ENCODE results near the gene LRATD1. TPM values are rescaled to one million over a fixed set of nuclear protein-coding genes. Genes with fewer than 3 reads are reported as not detected.

LRATD1 gene
- total RNA-seq, 2 donors from 2014 or later = 4.1 to 6.6 TPM

GRCh38 chr2:14602309-14602708 is 30.2 kb upstream of the LRATD1 start:
- H3K27ac ChIP-seq = no peak overlapping the region
- H3K4me1 ChIP-seq (ENCODE audit: control insufficient read depth in 1 of 2, low read depth in 2 of 2) = no peaks in the 10 kb centered on the region
- H3K27me3 ChIP-seq (replicated peaks; ENCODE audit: insufficient read depth) = no peaks in the 10 kb centered on the region
- no peaks in the 10 kb centered on the region for H3K36me3 ChIP-seq
- no peak overlapping the region for H3K4me3 ChIP-seq
- TF ChIP-seq, protein P1, sequence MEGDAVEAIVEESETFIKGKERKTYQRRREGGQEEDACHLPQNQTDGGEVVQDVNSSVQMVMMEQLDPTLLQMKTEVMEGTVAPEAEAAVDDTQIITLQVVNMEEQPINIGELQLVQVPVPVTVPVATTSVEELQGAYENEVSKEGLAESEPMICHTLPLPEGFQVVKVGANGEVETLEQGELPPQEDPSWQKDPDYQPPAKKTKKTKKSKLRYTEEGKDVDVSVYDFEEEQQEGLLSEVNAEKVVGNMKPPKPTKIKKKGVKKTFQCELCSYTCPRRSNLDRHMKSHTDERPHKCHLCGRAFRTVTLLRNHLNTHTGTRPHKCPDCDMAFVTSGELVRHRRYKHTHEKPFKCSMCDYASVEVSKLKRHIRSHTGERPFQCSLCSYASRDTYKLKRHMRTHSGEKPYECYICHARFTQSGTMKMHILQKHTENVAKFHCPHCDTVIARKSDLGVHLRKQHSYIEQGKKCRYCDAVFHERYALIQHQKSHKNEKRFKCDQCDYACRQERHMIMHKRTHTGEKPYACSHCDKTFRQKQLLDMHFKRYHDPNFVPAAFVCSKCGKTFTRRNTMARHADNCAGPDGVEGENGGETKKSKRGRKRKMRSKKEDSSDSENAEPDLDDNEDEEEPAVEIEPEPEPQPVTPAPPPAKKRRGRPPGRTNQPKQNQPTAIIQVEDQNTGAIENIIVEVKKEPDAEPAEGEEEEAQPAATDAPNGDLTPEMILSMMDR (IDR thresholded peaks at IDR 0.05) = no peak
- DNase-seq (ENCODE audit: low spot score) = no peak
- no peaks in the 10 kb centered on the region for H3K9me3 ChIP-seq
- ATAC-seq (ENCODE audit: insufficient number of reproducible peaks, low FRiP score, low read depth) = no peak

- Histone ChIP-seq H3K4me3 (no peak overlapping the region), H3K9me3 (no peaks in the 10 kb centered on the region), H3K27me3 (replicated peaks; ENCODE audit: insufficient read depth) (no peaks in the 10 kb centered on the region), H3K36me3 (no peaks in the 10 kb centered on the region), H3K4me1 (ENCODE audit: control insufficient read depth in 1 of 2, low read depth in 2 of 2) (no peaks in the 10 kb centered on the region), H3K27ac (no peak overlapping the region)
- no peak for DNase-seq (ENCODE audit: low spot score)
- TF ChIP-seq, protein P1 (IDR thresholded peaks at IDR 0.05) = no peak
- no peak for ATAC-seq (ENCODE audit: insufficient number of reproducible peaks, low FRiP score, low read depth)
Measured at GRCh38 chr2:14603676-14604075, 28.8 kb upstream of the LRATD1 start.

DNA sequence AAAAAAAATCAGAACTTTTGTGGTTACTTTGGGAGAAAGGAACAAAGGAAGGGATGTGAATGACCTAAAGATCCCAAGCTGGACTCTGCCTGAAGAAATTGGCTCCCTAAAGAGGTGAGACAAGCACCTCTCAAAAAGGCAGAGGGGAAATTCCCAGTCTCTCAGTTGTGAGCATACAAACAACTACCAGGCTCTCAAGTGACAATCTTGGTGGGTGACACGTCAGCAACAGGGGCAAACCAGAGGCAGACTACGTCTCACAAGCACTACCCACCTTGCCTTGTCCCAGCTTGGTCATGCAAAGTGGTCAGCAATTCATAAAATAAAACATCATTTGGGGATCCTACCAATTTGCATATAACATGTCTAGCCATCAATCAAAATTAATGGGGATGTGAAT is 24.3 kb upstream of the LRATD1 start:
- TF ChIP-seq, protein P1 (IDR thresholded peaks at IDR 0.05) = no peak
- no peak overlapping the region for H3K4me3 ChIP-seq
- no peaks in the 10 kb centered on the region for H3K27me3 ChIP-seq (replicated peaks; ENCODE audit: insufficient read depth)
- H3K9me3 ChIP-seq = no peaks in the 10 kb centered on the region
- no peaks in the 10 kb centered on the region for H3K36me3 ChIP-seq
- no peaks in the 10 kb centered on the region for H3K4me1 ChIP-seq (ENCODE audit: control insufficient read depth in 1 of 2, low read depth in 2 of 2)
- no peak for DNase-seq (ENCODE audit: low spot score)
- no peak overlapping the region for H3K27ac ChIP-seq
- ATAC-seq (ENCODE audit: insufficient number of reproducible peaks, low FRiP score, low read depth) = no peak

GRCh38 chr2:14614017-14614416 is 18.5 kb upstream of the LRATD1 start:
- Histone ChIP-seq H3K27ac (no peak overlapping the region), H3K4me1 (ENCODE audit: control insufficient read depth in 1 of 2, low read depth in 2 of 2) (no peaks in the 10 kb centered on the region), H3K4me3 (no peak overlapping the region), H3K36me3 (no peaks in the 10 kb centered on the region), H3K9me3 (no peaks in the 10 kb centered on the region), H3K27me3 (replicated peaks; ENCODE audit: insufficient read depth) (no peaks in the 10 kb centered on the region)
- DNase-seq (ENCODE audit: low spot score) (no peak), ATAC-seq (ENCODE audit: insufficient number of reproducible peaks, low FRiP score, low read depth) (no peak)
- TF ChIP-seq, protein P1 (IDR thresholded peaks at IDR 0.05) = no peak

DNA sequence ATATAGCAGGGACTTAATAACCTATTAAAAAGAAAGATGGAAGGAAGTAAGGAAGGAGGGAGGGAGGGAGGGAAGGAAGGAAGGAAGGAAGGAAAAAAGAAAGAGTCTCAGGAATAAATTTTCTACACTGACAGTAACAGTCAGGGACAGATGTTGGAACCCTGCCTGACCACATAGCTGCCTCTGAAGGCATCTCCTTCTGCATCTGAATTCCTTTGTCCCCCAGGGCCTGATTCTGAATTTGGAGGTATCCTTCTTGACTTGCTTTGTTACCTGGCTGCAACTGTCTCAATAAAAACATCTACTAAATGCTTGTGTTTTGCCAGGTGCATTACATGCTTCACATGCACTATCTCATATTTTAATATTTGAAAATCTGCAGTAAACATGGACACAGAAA is 17.4 kb upstream of the LRATD1 start:
- ATAC-seq (ENCODE audit: insufficient number of reproducible peaks, low FRiP score, low read depth) (no peak), DNase-seq (ENCODE audit: low spot score) (no peak)
- no peak overlapping the region for H3K27ac ChIP-seq
- no peaks in the 10 kb centered on the region for H3K9me3 ChIP-seq
- H3K36me3 ChIP-seq = no peaks in the 10 kb centered on the region
- H3K4me1 ChIP-seq (ENCODE audit: control insufficient read depth in 1 of 2, low read depth in 2 of 2) = no peaks in the 10 kb centered on the region
- H3K4me3 ChIP-seq = no peak overlapping the region
- TF ChIP-seq, protein P1 (IDR thresholded peaks at IDR 0.05) = no peak
- no peaks in the 10 kb centered on the region for H3K27me3 ChIP-seq (replicated peaks; ENCODE audit: insufficient read depth)
